ENCODE data around the gene STK32C.

GRCh38 chr10:132207536-132208461 is 100.0 kb downstream of the STK32C start:
- TF ChIP-seq POLR2A (IDR thresholded peaks at IDR 0.05) (no peak), CTCF (IDR thresholded peaks at IDR 0.05) (no peak)

Data from right lobe of liver (tissue), 4 donors.